Measurements from ENCODE around the gene SFT2D2. TPM values are rescaled to one million over a fixed set of nuclear protein-coding genes. Genes with fewer than 3 reads are reported as not detected.

SFT2D2 gene
- total RNA-seq, 4 donors from 2014 or later = 38.4 to 111 (median 59.2) TPM

DNA sequence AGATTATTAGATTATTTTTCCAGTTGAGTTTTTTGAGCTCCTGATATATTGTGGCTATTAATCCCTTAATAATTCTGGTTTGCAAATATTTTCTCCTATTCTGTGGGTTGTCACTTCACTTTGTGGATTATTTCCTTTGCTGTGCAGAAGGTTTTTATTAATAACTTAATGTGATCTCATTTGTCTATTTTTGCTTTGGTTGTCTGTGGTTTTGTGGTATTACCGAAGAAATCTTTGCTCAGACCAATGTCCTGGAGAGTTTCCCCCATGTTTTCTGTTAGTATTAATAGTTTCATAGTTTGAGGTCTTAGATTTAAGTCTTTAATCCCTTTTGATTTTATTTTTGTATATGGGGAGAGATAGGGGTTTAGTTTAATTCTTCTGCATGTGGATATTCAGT, 47.8 kb downstream of the SFT2D2 start:
- intact Hi-C loops (cut with DNase I; ENCODE audit: low total_unique reads) = no loop called here
- Histone ChIP-seq H3K27me3 (no peaks in the 10 kb centered on the region), H3K4me3 (no peak overlapping the region), H3K36me3 (no peaks in the 10 kb centered on the region), H3K9me3 (peaks cover 0 to 8% of the 10 kb centered on the region in 2 donors), H3K27ac (no peak overlapping the region), H3K4me1 (no peaks in the 10 kb centered on the region)
- no peak for DNase-seq
- TF ChIP-seq, protein P1, sequence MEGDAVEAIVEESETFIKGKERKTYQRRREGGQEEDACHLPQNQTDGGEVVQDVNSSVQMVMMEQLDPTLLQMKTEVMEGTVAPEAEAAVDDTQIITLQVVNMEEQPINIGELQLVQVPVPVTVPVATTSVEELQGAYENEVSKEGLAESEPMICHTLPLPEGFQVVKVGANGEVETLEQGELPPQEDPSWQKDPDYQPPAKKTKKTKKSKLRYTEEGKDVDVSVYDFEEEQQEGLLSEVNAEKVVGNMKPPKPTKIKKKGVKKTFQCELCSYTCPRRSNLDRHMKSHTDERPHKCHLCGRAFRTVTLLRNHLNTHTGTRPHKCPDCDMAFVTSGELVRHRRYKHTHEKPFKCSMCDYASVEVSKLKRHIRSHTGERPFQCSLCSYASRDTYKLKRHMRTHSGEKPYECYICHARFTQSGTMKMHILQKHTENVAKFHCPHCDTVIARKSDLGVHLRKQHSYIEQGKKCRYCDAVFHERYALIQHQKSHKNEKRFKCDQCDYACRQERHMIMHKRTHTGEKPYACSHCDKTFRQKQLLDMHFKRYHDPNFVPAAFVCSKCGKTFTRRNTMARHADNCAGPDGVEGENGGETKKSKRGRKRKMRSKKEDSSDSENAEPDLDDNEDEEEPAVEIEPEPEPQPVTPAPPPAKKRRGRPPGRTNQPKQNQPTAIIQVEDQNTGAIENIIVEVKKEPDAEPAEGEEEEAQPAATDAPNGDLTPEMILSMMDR (IDR thresholded peaks at IDR 0.05) = no peak
- no peak for TF ChIP-seq POLR2A (IDR thresholded peaks at IDR 0.05)

DNA sequence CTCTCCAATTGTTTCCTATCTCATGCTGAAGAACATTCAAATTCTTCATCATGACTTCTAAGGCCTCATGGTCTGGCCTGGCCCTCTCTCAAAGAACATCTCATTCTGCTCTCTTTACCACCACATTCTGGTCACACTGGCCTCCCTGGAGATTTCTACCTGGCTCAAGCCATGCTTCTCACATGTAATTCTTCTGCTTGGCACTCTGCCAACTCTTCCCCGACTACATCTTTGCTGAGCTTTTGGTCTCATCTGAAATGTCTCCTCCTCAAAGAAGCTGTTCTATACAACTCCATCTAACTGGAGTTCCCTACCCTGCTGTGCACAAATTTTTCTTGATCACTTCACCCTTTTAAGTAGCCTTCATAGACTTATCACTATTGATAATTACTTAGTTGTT, 53.4 kb downstream of the SFT2D2 start:
- DNase-seq = peak in 1 of 2 donors; percentile 23
- Histone ChIP-seq H3K9me3 (peaks cover 0 to 8% of the 10 kb centered on the region in 2 donors), H3K27ac (no peak overlapping the region), H3K36me3 (no peaks in the 10 kb centered on the region), H3K27me3 (no peaks in the 10 kb centered on the region), H3K4me3 (no peak overlapping the region), H3K4me1 (no peaks in the 10 kb centered on the region)
- no peak for TF ChIP-seq POLR2A (IDR thresholded peaks at IDR 0.05)
- TF ChIP-seq, protein P1 (IDR thresholded peaks at IDR 0.05) = no peak
- intact Hi-C loops (cut with DNase I; ENCODE audit: low total_unique reads) = no loop called here

DNA sequence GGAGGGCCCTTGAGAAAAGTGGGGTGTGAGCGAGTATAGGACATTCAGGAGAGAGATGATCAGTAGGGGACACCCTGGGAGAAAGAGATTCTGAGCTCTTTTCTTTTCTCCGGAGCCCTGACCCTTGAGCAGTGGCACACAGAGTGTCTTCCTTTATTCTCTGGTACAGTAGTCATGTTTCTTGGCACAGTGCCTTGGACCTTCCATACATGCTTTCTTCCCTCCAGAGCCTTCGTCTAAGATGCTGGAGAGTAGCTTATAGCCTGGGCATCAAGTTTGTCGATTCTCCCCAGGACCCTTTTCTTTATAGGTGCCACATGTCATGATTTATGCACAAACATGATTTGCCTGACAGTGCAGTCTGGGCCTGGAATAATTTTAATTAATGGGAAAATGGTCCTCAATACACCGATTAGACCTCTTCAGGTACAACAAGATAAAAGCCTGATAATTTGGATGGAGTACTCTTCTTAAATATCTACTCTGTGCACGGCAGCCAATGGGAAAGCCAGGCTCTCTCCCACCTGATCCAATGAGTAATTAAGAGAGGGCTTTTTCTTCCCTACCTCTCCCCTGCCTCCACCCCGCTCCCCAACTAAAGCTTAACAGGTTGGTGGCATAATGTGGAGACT, 54.6 kb downstream of the SFT2D2 start, which contains the start of gene TBX19:
Gene TBX19 (plus strand): TSS at position 582 of the 632 bp plus-strand sequence. CDS start 214 bp downstream, outside the sequence.
- DNase-seq = no peak
- intact Hi-C loops (cut with DNase I; ENCODE audit: low total_unique reads) = no loop called here
- Histone ChIP-seq H3K27ac (no peak within 1 kb of the TSS), H3K4me3 (no peak within 1 kb of the TSS), H3K27me3 (no peaks in the 10 kb centered on the region), H3K4me1 (peaks cover 0 to 2% of the 10 kb centered on the region in 2 donors), H3K36me3 (no peaks in the 10 kb centered on the region), H3K9me3 (peaks cover 0 to 8% of the 10 kb centered on the region in 2 donors)
- TF ChIP-seq POLR2A (IDR thresholded peaks at IDR 0.05) = no peak

DNA sequence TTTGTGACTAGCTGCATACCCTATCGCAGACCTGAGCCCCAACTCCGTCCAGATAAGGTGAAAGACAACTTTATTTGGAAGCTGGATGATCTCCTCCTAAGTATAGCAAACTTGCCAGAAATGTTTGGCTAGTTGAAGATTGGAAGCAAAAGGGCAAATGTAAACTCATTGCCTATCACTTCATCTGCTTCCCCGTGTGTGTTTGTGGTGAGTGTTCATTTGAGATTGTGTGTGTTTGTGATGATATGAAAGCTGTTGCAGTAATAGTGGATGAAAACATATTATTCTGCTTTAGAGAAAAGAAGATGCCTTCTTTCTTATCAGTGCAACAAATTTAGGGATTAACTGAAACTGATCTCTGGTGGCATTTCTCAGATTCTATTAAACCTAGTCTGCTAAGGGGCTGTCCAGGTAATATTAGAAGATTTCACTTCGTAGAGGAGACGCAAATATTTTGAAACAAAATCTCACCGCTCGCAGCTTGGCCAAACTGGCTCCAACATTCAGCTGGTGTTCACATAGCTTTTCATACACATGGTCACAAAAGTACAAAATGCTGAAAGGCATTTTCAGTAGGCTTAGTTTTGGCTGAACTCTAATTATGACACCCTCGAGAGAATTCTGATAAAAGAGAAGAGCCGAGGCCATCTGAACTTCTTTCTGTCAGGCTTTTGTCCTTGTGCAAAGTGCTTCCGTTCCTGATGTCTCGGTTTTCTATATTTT, 56.0 kb downstream of the SFT2D2 start:
- no peak overlapping the region for H3K27ac ChIP-seq
- no peaks in the 10 kb centered on the region for H3K27me3 ChIP-seq
- H3K4me1 ChIP-seq = peaks cover 0 to 6% of the 10 kb centered on the region in 2 donors
- peaks cover 0 to 3% of the 10 kb centered on the region in 2 donors for H3K9me3 ChIP-seq
- no peaks in the 10 kb centered on the region for H3K36me3 ChIP-seq
- TF ChIP-seq, protein P1 (IDR thresholded peaks at IDR 0.05) = no peak
- TF ChIP-seq POLR2A (IDR thresholded peaks at IDR 0.05) = no peak
- no peak for DNase-seq
- intact Hi-C loops (cut with DNase I; ENCODE audit: low total_unique reads) = no loop called here
- H3K4me3 ChIP-seq = no peak overlapping the region

DNA sequence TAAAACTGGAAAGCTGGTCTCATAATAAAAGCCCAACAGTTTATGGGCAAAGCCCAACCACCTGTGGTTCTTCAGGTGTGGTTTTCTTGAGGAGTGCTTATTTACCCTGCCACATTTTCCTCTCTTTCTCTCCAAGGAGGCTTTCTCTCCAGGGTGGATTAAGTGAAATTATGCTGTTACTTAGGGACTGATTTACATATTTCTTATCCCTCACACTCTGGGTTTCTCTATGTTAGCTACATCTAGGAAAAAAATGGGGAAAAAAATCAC, 59.7 kb downstream of the SFT2D2 start:
- no peak for TF ChIP-seq POLR2A (IDR thresholded peaks at IDR 0.05)
- TF ChIP-seq, protein P1 (IDR thresholded peaks at IDR 0.05) = no peak
- no peaks in the 10 kb centered on the region for H3K27me3 ChIP-seq
- intact Hi-C loops (cut with DNase I; ENCODE audit: low total_unique reads) = no loop called here
- H3K4me3 ChIP-seq = no peak overlapping the region
- DNase-seq = no peak
- H3K4me1 ChIP-seq = peaks cover 0 to 6% of the 10 kb centered on the region in 2 donors
- H3K9me3 ChIP-seq = no peaks in the 10 kb centered on the region
- H3K27ac ChIP-seq = peak overlapping the region; percentile 34 to 55
- no peaks in the 10 kb centered on the region for H3K36me3 ChIP-seq
